Anterior cingulate cortex (tissue), 58 donors: Measurements from ENCODE around the gene CFAP157.
"Not testable (repeated sequence)": the region's sequence is repeated elsewhere in the genome, so short reads cannot be mapped to it uniquely, and the experiment has no call there.

ENCODE experiments used
- DNase-seq, 58 donors: peaks; one replicate each; lab custom pipeline; 2025; lab: John Stamatoyannopoulos, UW

Gene CFAP157

GRCh38 chr9:127755061-127756060 is 48.6 kb downstream of the CFAP157 start:
- peak in 22 of 58 donors; percentile 8 to 65 (median 36) for DNase-seq

DNA sequence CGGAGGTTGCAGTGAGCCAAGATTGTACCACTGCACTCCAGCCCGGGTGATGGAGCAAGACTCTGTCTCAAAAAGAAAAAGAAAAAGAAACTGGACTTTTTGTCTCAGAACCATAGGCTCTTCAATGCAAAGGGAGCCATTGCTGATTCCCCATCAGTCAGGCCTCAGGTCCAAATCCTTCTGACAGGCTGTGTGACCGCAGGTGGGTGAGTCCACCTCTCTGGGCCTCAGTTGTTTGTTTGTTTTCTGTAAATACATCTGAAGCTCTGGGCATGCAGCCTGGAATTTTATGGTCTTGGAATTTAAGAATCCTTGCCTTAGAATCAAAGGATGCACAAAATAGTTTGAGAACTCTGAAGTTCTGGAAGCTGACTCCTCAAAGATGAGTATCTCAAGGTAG is 49.4 kb downstream of the CFAP157 start:
- no peak for DNase-seq

DNA sequence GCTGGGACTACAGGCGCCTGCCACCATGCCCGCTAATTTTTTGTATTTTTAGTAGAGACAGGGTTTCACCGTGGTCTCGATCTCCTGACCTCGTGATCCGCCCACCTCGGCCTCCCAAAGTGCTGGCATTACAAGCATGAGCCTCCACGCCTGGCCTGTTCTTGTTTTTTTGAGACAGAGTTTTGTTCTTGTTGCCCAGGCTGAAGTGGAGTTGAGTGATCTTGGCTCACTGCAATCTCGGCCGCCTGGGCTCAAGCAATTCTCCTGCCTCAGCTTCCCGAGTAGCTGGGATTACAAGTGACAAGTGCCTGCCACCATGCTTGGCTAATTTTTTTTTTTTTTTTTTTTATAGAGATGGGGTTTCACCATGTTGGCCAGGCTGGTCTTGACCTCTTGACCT is 50.0 kb downstream of the CFAP157 start:
- not testable (repeated sequence) for DNase-seq

DNA sequence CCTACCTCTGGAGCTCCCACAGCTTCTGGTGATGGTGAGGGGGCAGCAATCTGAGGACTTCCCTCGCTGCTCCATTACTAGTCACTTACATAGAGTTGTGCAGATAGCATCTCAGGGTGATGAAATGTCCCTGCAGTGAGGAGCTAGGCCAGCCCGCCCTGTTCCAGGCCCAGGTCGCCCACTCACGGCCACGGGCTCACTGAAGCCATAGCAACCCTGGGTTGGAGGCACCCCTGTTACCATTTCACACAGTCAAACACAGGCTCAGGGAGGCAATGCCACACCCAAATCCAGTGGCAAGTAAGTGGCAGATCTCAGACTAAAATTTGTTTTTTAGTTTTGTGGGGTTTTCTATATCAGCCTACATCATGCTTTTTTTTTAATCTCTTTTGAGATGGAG is 52.1 kb downstream of the CFAP157 start:
- DNase-seq, result no peak

DNA sequence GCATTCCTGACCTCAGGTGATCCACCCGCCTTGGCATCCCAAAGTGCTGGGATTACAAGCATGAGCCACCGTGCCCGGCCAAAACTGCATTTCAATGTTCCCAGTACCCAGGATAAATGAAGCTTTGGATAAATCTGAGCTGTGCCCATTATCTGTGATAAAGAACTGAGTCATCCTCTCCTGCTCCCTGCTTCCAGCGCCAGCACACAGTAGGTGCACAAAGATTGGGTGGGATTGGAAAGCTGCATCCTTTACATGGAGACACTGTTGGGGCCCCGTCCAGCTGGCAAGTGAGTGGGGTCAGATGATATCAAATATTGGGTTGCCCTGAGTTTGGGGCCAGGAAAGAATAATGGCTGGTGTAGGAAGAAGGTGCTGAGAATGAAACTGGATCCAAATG is 54.3 kb downstream of the CFAP157 start:
- DNase-seq, result no peak

- no peak for DNase-seq
Observed at GRCh38 chr9:127761491-127761956, 54.7 kb downstream of the CFAP157 start.

- no peak for DNase-seq
Observed at GRCh38 chr9:127762111-127762676, 55.4 kb downstream of the CFAP157 start.

DNA sequence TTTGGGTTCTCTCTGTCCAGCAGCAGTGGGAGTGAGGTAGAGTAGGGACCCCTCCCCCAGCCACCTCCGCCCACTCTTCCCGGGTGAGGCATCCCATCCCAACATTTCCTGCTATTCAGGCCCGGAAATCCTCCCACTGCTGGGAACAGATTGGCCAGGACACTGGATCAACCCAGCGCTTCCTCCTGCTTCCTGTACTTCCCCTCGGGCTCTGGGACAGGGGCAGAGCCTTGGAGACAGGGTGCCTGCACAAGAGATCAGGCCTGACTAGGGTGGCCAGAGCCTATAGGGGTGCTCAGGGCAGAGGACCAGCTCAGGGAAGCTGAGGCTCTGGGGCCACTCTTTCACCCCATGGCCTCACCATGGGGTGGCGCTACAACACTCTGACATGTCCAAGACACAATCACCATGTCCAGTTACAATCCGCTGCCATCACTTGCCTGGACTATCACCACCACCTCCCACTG is 57.2 kb downstream of the CFAP157 start:
- peak in 4 of 58 donors; percentile 10 to 24 (median 12) for DNase-seq

DNA sequence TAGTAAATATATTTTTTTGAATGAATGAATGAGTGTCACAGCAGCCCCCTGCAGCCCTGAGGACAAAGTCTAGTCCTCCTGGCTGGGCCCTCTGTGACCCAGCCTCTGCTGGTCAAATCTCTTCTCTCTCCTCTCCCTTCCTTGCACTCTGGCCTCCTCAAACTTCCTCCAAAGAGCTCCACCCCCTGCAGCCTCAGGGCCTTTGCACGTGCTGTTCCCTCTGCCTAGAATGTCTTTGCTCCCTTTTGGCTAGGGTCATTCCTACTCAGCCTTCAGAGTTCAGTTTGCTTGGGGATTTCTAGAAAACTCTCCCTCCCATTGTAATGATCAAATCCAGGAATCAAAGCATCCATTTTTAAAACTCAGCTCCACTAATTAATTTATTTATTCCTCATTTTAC is 58.6 kb downstream of the CFAP157 start:
- DNase-seq, result no peak
